ENCODE results near the gene TUBG1.

Gene TUBG1

DNA sequence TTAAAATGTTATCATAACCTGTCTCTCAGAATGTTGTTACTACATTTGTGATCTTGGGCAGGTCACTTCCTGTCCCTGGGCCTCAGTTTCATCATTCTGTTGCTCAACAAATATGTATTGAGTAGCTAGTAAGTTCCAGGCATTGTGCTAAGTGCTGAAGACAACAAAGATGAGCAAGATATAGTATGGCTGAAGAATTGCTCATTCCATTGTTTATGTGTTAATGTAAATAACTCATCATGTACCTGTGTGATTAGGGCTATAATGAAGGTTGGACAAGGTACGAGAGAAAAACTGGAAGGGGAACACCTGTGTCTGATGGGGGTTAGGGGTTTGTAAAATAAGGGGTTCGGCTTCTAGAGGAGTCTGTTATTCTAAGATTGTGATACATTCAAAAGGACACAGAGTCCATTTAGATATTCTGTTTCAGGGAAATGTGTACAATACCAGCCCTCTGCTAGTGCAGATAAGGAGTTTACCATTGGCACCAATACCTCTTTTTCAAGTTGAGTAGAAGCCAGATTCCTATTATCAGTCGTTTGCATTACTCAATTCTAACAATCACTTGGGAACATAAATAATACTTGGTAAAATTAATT, 20.0 kb downstream of the TUBG1 start:
- H3K9me3 ChIP-seq (ENCODE audit: insufficient read depth, low read length) = no peaks in the 10 kb centered on the region
- TF ChIP-seq SUZ12 (IDR thresholded peaks at IDR 0.05; ENCODE audit: extremely low read depth, insufficient read depth, insufficient read length) (no peak), ZNF274 (IDR thresholded peaks at IDR 0.05; ENCODE audit: low read depth, low read length) (no peak), YY1 (IDR thresholded peaks at IDR 0.05; ENCODE audit: insufficient read depth, insufficient read length) (no peak)
- no peak for DNase-seq (ENCODE audit: low read depth, low spot score)
- no peak overlapping the region for H3K9ac ChIP-seq (ENCODE audit: insufficient read length, low read depth)
- no peak overlapping the region for H3K4me3 ChIP-seq (ENCODE audit: insufficient read length, low read depth)
- peaks cover 1% of the 10 kb centered on the region for H3K4me1 ChIP-seq (ENCODE audit: insufficient read depth, insufficient read length)
- H3K36me3 ChIP-seq (ENCODE audit: insufficient read depth, insufficient read length, low read length) = no peaks in the 10 kb centered on the region
- no peaks in the 10 kb centered on the region for H3K27me3 ChIP-seq (ENCODE audit: insufficient read depth, insufficient read length)

DNA sequence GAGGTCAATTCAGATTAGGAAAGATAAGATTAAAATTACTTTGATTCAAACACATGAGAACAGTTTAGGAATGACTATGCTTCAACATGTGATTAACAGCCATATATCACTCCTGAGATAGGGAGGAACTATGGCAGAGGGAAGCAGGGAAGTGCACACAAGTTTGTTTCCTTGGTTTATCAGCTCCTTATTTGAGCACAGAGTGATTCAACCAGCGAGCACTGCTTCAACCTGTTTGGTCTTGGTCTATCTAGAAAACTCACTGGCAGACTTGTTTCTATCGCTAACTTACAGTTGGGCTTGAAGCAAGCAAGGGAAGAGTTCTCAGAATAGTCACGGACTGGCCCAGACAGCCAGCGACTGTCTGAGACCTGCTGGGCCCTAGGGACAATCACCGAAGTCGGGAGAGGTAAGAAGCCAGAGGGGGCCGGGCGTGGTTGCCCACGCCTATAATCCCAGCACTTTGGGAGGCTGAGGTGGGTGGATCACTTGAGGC, 23.5 kb downstream of the TUBG1 start:
- Histone ChIP-seq H3K27me3 (ENCODE audit: insufficient read depth, insufficient read length) (no peaks in the 10 kb centered on the region), H3K36me3 (ENCODE audit: insufficient read depth, insufficient read length, low read length) (no peaks in the 10 kb centered on the region), H3K9ac (ENCODE audit: insufficient read length, low read depth) (no peak overlapping the region), H3K4me3 (ENCODE audit: insufficient read length, low read depth) (no peak overlapping the region), H3K4me1 (ENCODE audit: insufficient read depth, insufficient read length) (peaks cover 1% of the 10 kb centered on the region), H3K9me3 (ENCODE audit: insufficient read depth, low read length) (no peaks in the 10 kb centered on the region)
- DNase-seq (ENCODE audit: low read depth, low spot score) = no peak
- TF ChIP-seq YY1 (IDR thresholded peaks at IDR 0.05; ENCODE audit: insufficient read depth, insufficient read length) (no peak), ZNF274 (IDR thresholded peaks at IDR 0.05; ENCODE audit: low read depth, low read length) (no peak), SUZ12 (IDR thresholded peaks at IDR 0.05; ENCODE audit: extremely low read depth, insufficient read depth, insufficient read length) (no peak)

DNA sequence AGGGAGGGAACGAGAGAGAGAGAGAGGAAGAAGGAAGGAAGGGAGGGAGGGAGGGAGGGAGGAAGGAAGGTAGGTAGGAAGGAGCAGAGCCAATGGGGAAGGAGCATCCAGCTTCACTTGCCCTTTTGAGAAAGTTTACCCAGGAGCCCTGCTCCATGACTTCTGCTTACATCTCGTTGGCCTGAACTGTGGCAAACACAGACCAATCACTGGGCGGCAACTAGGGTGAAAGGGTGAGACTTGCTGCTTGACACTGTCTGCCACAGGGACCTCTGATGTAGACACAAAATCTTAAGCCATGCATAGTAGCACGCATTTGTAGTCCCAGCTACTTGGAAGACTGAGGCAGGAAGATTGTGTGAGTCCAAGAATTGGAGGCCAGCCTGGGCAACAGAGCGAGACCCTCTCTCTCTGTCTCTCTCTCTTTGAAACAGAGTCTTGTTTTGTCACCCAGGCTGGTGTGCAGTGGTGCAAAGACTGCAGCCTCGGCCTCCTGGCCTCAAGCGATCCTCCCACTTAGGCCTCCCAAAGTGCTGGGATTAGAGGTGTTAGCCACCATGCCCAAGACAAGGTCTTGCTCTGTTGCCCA, 30.1 kb downstream of the TUBG1 start:
- Histone ChIP-seq H3K27me3 (ENCODE audit: insufficient read depth, insufficient read length) (no peaks in the 10 kb centered on the region), H3K9ac (ENCODE audit: insufficient read length, low read depth) (no peak overlapping the region)

DNA sequence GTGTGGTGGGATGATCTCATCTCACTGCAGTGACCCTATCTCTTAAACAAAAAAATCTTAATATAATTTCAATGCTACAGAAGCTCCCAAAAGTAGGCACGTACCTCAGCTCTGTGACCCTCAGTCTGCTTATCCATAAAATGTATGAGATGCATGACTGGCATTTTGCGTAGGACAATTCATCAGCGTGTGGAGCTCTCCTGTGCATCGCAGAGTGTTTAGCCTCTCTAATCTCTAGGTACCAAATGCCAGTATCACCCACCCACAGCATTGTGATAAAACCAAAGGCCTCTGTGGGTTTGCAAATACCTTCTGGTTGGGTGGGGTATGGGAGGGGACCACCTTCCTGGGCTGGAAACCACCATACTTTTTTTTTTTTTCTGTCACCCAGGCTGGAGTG, 30.6 kb downstream of the TUBG1 start:
- DNase-seq (ENCODE audit: low read depth, low spot score) = no peak
- TF ChIP-seq ZNF274 (IDR thresholded peaks at IDR 0.05; ENCODE audit: low read depth, low read length) = no peak
- TF ChIP-seq YY1 (IDR thresholded peaks at IDR 0.05; ENCODE audit: insufficient read depth, insufficient read length) = no peak
- TF ChIP-seq SUZ12 (IDR thresholded peaks at IDR 0.05; ENCODE audit: extremely low read depth, insufficient read depth, insufficient read length) = no peak
- H3K4me3 ChIP-seq (ENCODE audit: insufficient read length, low read depth) = no peak overlapping the region

More for the DNA sequence above, 30.1 kb downstream of the TUBG1 start:
- no peaks in the 10 kb centered on the region for H3K36me3 ChIP-seq (ENCODE audit: insufficient read depth, insufficient read length, low read length)
- TF ChIP-seq YY1 (IDR thresholded peaks at IDR 0.05; ENCODE audit: insufficient read depth, insufficient read length) (no peak), ZNF274 (IDR thresholded peaks at IDR 0.05; ENCODE audit: low read depth, low read length) (no peak), SUZ12 (IDR thresholded peaks at IDR 0.05; ENCODE audit: extremely low read depth, insufficient read depth, insufficient read length) (no peak)
- peaks cover 3% of the 10 kb centered on the region for H3K4me1 ChIP-seq (ENCODE audit: insufficient read depth, insufficient read length)
- H3K4me3 ChIP-seq (ENCODE audit: insufficient read length, low read depth) = no peak overlapping the region
- DNase-seq (ENCODE audit: low read depth, low spot score) = no peak
- no peaks in the 10 kb centered on the region for H3K9me3 ChIP-seq (ENCODE audit: insufficient read depth, low read length)

DNA sequence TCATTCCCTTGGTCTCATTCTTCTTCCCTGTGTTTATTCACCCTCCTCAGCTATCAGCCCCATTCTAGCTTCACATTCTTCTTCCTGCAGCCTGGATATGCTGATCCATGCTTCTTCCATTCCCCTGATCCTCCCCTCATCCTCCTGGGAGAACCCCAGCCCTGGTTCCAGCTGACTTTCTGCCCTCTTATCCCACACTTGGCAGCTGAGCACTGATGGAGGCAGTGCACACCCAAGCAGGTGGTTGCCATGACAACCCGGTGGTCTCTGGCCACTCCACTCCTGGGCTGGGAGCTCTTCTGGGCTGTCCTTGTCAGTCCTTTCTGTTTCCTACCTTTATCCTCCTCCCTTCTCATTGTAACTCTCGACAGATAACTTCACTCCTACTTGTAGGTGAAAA, 32.9 kb downstream of the TUBG1 start:
- Histone ChIP-seq H3K4me3 (ENCODE audit: insufficient read length, low read depth) (no peak overlapping the region), H3K4me1 (ENCODE audit: insufficient read depth, insufficient read length) (peaks cover 3% of the 10 kb centered on the region), H3K9me3 (ENCODE audit: insufficient read depth, low read length) (no peaks in the 10 kb centered on the region), H3K9ac (ENCODE audit: insufficient read length, low read depth) (no peak overlapping the region), H3K36me3 (ENCODE audit: insufficient read depth, insufficient read length, low read length) (no peaks in the 10 kb centered on the region), H3K27me3 (ENCODE audit: insufficient read depth, insufficient read length) (no peaks in the 10 kb centered on the region)
- TF ChIP-seq ZNF274 (IDR thresholded peaks at IDR 0.05; ENCODE audit: low read depth, low read length) (no peak), SUZ12 (IDR thresholded peaks at IDR 0.05; ENCODE audit: extremely low read depth, insufficient read depth, insufficient read length) (no peak)
- no peak for DNase-seq (ENCODE audit: low read depth, low spot score)

More for the DNA sequence above, 30.6 kb downstream of the TUBG1 start:
- H3K27me3 ChIP-seq (ENCODE audit: insufficient read depth, insufficient read length) = no peaks in the 10 kb centered on the region
- H3K9ac ChIP-seq (ENCODE audit: insufficient read length, low read depth) = no peak overlapping the region
- no peaks in the 10 kb centered on the region for H3K36me3 ChIP-seq (ENCODE audit: insufficient read depth, insufficient read length, low read length)
- no peaks in the 10 kb centered on the region for H3K9me3 ChIP-seq (ENCODE audit: insufficient read depth, low read length)
- H3K4me1 ChIP-seq (ENCODE audit: insufficient read depth, insufficient read length) = peaks cover 3% of the 10 kb centered on the region

DNA sequence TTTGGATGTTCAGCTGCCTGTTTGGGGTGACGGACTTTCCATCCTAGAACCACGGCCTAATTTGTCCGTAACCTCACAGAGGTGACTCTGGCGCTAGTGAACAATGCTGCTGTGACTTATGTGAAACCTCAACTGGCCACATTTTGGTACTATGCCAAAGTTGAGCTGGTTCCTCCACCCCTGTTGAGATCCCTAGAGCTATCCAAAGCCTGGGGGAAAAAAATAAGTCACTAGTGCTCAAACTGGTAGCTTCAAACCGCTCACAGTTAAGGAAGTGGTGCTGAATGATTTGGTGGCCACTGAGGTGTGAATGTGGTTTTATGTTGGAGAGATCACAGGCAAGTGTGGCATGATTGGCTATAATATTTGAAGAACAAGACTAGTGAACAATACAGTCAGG, 38.3 kb downstream of the TUBG1 start:
- Histone ChIP-seq H3K4me1 (ENCODE audit: insufficient read depth, insufficient read length) (no peaks in the 10 kb centered on the region), H3K36me3 (ENCODE audit: insufficient read depth, insufficient read length, low read length) (no peaks in the 10 kb centered on the region), H3K27me3 (ENCODE audit: insufficient read depth, insufficient read length) (no peaks in the 10 kb centered on the region), H3K9ac (ENCODE audit: insufficient read length, low read depth) (no peak overlapping the region), H3K9me3 (ENCODE audit: insufficient read depth, low read length) (no peaks in the 10 kb centered on the region), H3K4me3 (ENCODE audit: insufficient read length, low read depth) (no peak overlapping the region)
- no peak for TF ChIP-seq ZNF274 (IDR thresholded peaks at IDR 0.05; ENCODE audit: low read depth, low read length)
- TF ChIP-seq SUZ12 (IDR thresholded peaks at IDR 0.05; ENCODE audit: extremely low read depth, insufficient read depth, insufficient read length) = no peak
- no peak for TF ChIP-seq YY1 (IDR thresholded peaks at IDR 0.05; ENCODE audit: insufficient read depth, insufficient read length)
- no peak for DNase-seq (ENCODE audit: low read depth, low spot score)

DNA sequence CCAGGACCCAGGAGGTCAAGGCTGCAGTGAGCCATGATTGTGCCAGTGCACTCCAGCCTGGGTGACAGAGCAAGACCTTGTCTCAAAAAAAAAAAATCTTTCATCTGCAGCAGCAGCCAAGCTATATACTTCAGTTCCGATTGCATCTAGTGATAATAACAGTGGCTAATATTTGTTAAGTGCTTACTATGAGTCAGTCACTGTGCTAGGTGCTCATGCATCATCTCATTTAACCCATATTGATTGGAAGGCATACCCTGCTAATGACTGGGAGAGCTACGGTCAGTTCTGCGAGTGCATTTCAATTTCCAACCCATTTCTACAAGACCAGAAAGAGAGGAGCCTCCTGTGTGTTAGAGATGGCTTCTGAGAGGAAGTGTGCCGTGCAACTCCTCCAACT, 41.9 kb downstream of the TUBG1 start:
- Histone ChIP-seq H3K27me3 (ENCODE audit: insufficient read depth, insufficient read length) (no peaks in the 10 kb centered on the region), H3K36me3 (ENCODE audit: insufficient read depth, insufficient read length, low read length) (no peaks in the 10 kb centered on the region), H3K4me1 (ENCODE audit: insufficient read depth, insufficient read length) (no peaks in the 10 kb centered on the region), H3K9ac (ENCODE audit: insufficient read length, low read depth) (no peak overlapping the region), H3K4me3 (ENCODE audit: insufficient read length, low read depth) (no peak overlapping the region), H3K9me3 (ENCODE audit: insufficient read depth, low read length) (no peaks in the 10 kb centered on the region)
- no peak for DNase-seq (ENCODE audit: low read depth, low spot score)
- TF ChIP-seq SUZ12 (IDR thresholded peaks at IDR 0.05; ENCODE audit: extremely low read depth, insufficient read depth, insufficient read length) (no peak), ZNF274 (IDR thresholded peaks at IDR 0.05; ENCODE audit: low read depth, low read length) (no peak), YY1 (IDR thresholded peaks at IDR 0.05; ENCODE audit: insufficient read depth, insufficient read length) (no peak)
